ENCODE measurements around the gene RAMP3.
"Not testable (repeated sequence)": the region's sequence is repeated elsewhere in the genome, so short reads cannot be mapped to it uniquely, and the experiment has no call there.

RAMP3 gene

GRCh38 chr7:45157653-45158401 lies at the start of gene RAMP3:
RAMP3 (plus strand) TSS chr7:45157791; CDS start chr7:45157829, 38 bp downstream.
- TF ChIP-seq, protein P1, sequence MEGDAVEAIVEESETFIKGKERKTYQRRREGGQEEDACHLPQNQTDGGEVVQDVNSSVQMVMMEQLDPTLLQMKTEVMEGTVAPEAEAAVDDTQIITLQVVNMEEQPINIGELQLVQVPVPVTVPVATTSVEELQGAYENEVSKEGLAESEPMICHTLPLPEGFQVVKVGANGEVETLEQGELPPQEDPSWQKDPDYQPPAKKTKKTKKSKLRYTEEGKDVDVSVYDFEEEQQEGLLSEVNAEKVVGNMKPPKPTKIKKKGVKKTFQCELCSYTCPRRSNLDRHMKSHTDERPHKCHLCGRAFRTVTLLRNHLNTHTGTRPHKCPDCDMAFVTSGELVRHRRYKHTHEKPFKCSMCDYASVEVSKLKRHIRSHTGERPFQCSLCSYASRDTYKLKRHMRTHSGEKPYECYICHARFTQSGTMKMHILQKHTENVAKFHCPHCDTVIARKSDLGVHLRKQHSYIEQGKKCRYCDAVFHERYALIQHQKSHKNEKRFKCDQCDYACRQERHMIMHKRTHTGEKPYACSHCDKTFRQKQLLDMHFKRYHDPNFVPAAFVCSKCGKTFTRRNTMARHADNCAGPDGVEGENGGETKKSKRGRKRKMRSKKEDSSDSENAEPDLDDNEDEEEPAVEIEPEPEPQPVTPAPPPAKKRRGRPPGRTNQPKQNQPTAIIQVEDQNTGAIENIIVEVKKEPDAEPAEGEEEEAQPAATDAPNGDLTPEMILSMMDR (IDR thresholded peaks at IDR 0.05; ENCODE audit: extremely low read depth, insufficient read depth, missing control alignments), result no peak
- no peak for DNase-seq (ENCODE audit: low spot score)
- in situ Hi-C loops (cut with MboI; ENCODE audit: low pct_unique_long_range_greater_than_20kb, low sequenced_read_pairs, unreplicated experiment), result loop anchor here (10.0 to 25.0 kb wide), 2 partner anchors 97 to 704 kb away; partner anchors contain the start of gene CCDC201

GRCh38 chr7:45108863-45109262 lies 48.7 kb upstream of the RAMP3 start:
- TF ChIP-seq, protein P1 (IDR thresholded peaks at IDR 0.05; ENCODE audit: extremely low read depth, insufficient read depth, missing control alignments), result no peak
- in situ Hi-C loops (cut with MboI; ENCODE audit: low pct_unique_long_range_greater_than_20kb, low sequenced_read_pairs, unreplicated experiment), result no loop called here

GRCh38 chr7:45111298-45112223 lies 46.0 kb upstream of the RAMP3 start, which contains the start of gene TBRG4:
TBRG4 (minus strand) TSS chr7:45111697; CDS start chr7:45109237, 2,460 bp downstream.
- in situ Hi-C loops (cut with MboI; ENCODE audit: low pct_unique_long_range_greater_than_20kb, low sequenced_read_pairs, unreplicated experiment), result no loop called here
- TF ChIP-seq, protein P1 (IDR thresholded peaks at IDR 0.05; ENCODE audit: extremely low read depth, insufficient read depth, missing control alignments), result peak; percentile 32
- DNase-seq (ENCODE audit: low spot score), result peak; percentile 94

More at GRCh38 chr7:45108863-45109262, 48.7 kb upstream of the RAMP3 start:
- DNase-seq (ENCODE audit: low spot score), result no peak

DNA sequence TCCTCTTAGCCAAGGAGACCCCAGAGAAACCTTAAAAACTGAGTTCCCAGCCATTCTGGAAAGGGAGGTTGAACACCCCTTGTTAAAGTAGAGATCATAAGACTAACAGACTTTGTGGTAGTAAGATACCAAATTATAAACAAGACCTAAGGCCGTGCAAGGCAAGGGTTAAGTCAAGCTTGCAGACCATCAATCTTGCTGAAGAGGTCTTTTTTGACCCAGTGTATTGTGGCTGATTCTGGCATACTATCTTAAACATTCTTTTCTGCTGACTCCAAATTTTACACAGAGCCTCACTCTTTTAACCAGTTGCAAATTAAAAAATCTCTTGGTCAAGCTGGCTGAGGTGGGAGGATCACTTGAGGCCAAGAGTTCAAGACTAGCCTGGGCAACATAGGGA lies 44.9 kb upstream of the RAMP3 start:
- TF ChIP-seq, protein P1 (IDR thresholded peaks at IDR 0.05; ENCODE audit: extremely low read depth, insufficient read depth, missing control alignments), result no peak
- in situ Hi-C loops (cut with MboI; ENCODE audit: low pct_unique_long_range_greater_than_20kb, low sequenced_read_pairs, unreplicated experiment), result no loop called here
- no peak for DNase-seq (ENCODE audit: low spot score)

DNA sequence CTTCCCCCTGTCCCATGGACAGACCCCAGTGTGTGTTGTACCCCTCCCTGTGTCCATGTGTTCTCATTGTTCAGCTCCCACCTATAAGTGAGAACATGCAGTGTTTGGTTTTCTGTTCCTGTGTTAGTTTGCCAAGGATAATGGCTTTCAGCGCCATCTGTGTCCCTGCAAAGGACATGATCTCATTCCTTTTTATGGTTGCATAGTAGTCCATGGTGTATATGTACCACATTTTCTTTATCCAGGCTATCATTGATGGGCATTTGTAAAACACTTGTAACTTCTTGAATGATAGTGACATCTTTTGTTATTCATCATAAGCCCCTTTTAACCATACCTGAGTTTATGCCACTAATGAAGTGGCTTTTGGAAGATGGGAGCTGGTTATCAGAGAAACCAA lies 43.3 kb upstream of the RAMP3 start:
- in situ Hi-C loops (cut with MboI; ENCODE audit: low pct_unique_long_range_greater_than_20kb, low sequenced_read_pairs, unreplicated experiment), result not testable (repeated sequence)

GRCh38 chr7:45114926-45115325 lies 42.7 kb upstream of the RAMP3 start:
- DNase-seq (ENCODE audit: low spot score), result no peak
- in situ Hi-C loops (cut with MboI; ENCODE audit: low pct_unique_long_range_greater_than_20kb, low sequenced_read_pairs, unreplicated experiment), result no loop called here
- TF ChIP-seq, protein P1 (IDR thresholded peaks at IDR 0.05; ENCODE audit: extremely low read depth, insufficient read depth, missing control alignments), result no peak

More for the DNA sequence above, 43.3 kb upstream of the RAMP3 start:
- DNase-seq (ENCODE audit: low spot score), result not testable (repeated sequence)

Data from GM13977 (cell line).